ENCODE data around the gene GPC5. TPM values are rescaled to one million over a fixed set of nuclear protein-coding genes. Genes with fewer than 3 reads are reported as not detected.
A peak's percentile ranks its signal among the peaks of the same experiment; 100 is the strongest.

GPC5 gene
- total RNA-seq, 4 donors from 2014 or later, result 0.47 TPM; not detected in 3

GRCh38 chr13:92806215-92806614, 1407.8 kb downstream of the GPC5 start:
- TF ChIP-seq EP300 (IDR thresholded peaks at IDR 0.05) (no peak), POLR2A (IDR thresholded peaks at IDR 0.05) (no peak), POLR2AphosphoS5 (IDR thresholded peaks at IDR 0.05) (no peak)
- TF ChIP-seq, protein P1, sequence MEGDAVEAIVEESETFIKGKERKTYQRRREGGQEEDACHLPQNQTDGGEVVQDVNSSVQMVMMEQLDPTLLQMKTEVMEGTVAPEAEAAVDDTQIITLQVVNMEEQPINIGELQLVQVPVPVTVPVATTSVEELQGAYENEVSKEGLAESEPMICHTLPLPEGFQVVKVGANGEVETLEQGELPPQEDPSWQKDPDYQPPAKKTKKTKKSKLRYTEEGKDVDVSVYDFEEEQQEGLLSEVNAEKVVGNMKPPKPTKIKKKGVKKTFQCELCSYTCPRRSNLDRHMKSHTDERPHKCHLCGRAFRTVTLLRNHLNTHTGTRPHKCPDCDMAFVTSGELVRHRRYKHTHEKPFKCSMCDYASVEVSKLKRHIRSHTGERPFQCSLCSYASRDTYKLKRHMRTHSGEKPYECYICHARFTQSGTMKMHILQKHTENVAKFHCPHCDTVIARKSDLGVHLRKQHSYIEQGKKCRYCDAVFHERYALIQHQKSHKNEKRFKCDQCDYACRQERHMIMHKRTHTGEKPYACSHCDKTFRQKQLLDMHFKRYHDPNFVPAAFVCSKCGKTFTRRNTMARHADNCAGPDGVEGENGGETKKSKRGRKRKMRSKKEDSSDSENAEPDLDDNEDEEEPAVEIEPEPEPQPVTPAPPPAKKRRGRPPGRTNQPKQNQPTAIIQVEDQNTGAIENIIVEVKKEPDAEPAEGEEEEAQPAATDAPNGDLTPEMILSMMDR (IDR thresholded peaks at IDR 0.05), result no peak
- H3K27me3 ChIP-seq, result no peaks in the 10 kb centered on the region
- H3K27ac ChIP-seq, result peak overlapping the region in 2 of 4 donors; percentile 12 to 31
- H3K4me1 ChIP-seq, result no peaks in the 10 kb centered on the region
- no peaks in the 10 kb centered on the region for H3K36me3 ChIP-seq
- WGBS, 2 donors (ENCODE audit: low coverage in 1 of 2), result 39% methylated on average over 3 to 4 of the region's 4 CpGs
- no peak for ATAC-seq
- peak overlapping the region; percentile 25 to 26 for H3K4me3 ChIP-seq
- H3K9me3 ChIP-seq, result no peaks in the 10 kb centered on the region

DNA sequence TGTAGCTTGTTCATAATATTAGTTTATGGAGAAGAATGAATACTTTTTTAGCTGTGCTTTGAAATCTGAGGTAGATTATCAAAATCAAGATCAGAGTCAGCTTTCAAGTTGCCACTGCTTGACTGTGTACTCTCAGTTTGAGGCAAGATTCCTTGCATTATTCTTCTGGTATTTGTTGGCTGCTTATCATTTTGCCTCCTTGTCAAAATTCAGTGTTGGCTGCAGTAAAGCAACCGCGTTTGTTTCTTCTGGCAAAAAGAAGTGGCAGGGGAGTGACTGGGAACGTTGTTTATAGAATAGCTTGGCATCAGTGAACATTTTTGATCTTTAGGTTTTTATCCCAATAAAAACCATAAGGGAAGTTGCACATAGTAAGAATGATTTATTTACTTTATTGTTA, 1408.9 kb downstream of the GPC5 start:
- Histone ChIP-seq H3K27me3 (no peaks in the 10 kb centered on the region), H3K4me1 (no peaks in the 10 kb centered on the region), H3K4me3 (no peak overlapping the region), H3K36me3 (no peaks in the 10 kb centered on the region), H3K9me3 (peaks cover 0 to 4% (median 0%) of the 10 kb centered on the region in 3 donors), H3K27ac (no peak overlapping the region)
- ATAC-seq, result no peak
- TF ChIP-seq EP300 (IDR thresholded peaks at IDR 0.05) (no peak), POLR2AphosphoS5 (IDR thresholded peaks at IDR 0.05) (no peak)
- 15 to 19% methylated on average over 3 of the region's 3 CpGs for WGBS, 2 donors (ENCODE audit: low coverage in 1 of 2)

DNA sequence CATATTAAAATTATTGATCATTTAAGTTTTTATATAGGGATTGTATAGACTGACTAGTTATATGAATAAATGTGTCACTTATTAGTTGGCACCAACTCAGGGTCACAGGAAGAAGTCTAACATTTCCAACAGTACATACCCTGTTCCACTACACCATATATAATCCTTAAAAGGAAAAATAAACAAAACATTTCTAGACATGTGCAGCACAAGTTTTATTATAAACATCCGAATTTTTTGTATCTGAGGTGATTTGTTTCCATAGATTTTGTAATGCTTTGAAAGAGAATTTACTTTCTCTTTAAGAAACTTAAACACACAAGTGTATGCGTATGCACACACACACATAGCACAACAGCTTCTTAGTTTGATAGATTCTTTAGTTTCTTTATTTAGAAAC, 1409.5 kb downstream of the GPC5 start:
- Histone ChIP-seq H3K27me3 (no peaks in the 10 kb centered on the region), H3K27ac (no peak overlapping the region), H3K4me3 (no peak overlapping the region), H3K4me1 (no peaks in the 10 kb centered on the region), H3K9me3 (peaks cover 0 to 4% (median 0%) of the 10 kb centered on the region in 3 donors), H3K36me3 (no peaks in the 10 kb centered on the region)
- TF ChIP-seq POLR2A (IDR thresholded peaks at IDR 0.05) (no peak), POLR2AphosphoS5 (IDR thresholded peaks at IDR 0.05) (no peak), EP300 (IDR thresholded peaks at IDR 0.05) (no peak)
- TF ChIP-seq, protein P1 (IDR thresholded peaks at IDR 0.05), result no peak
- 71 to 85% methylated on average over 2 of the region's 2 CpGs for WGBS, 2 donors (ENCODE audit: low coverage in 1 of 2)
- no peak for ATAC-seq

GRCh38 chr13:92821324-92821723, 1422.9 kb downstream of the GPC5 start:
- TF ChIP-seq POLR2A (IDR thresholded peaks at IDR 0.05) (no peak), POLR2AphosphoS5 (IDR thresholded peaks at IDR 0.05) (no peak), EP300 (IDR thresholded peaks at IDR 0.05) (no peak)
- TF ChIP-seq, protein P1 (IDR thresholded peaks at IDR 0.05), result no peak
- ATAC-seq, result no peak
- no peak overlapping the region for H3K4me3 ChIP-seq
- H3K27me3 ChIP-seq, result no peaks in the 10 kb centered on the region
- H3K9me3 ChIP-seq, result no peaks in the 10 kb centered on the region
- WGBS, 2 donors (ENCODE audit: low coverage in 1 of 2), result 76 to 79% methylated on average over 2 of the region's 2 CpGs
- no peaks in the 10 kb centered on the region for H3K36me3 ChIP-seq
- no peaks in the 10 kb centered on the region for H3K4me1 ChIP-seq
- H3K27ac ChIP-seq, result no peak overlapping the region

DNA sequence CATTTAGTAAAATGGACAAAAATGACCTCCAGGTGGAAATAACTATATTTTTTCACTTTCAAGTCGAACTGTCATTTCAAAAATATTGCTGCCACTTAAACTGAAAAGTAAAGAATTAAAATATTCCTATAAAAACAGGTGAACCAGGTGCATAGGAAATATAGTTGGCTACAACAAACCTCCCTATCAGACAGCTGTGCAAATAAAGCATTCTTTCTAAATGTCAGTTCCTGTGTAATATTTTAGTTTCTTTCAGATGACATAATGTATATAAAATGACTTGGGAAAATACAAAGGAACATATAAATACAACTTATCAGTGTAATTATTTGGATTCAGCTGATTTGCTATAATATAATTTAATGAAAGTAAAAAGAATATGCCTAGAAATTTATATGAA, 1424.6 kb downstream of the GPC5 start:
- Histone ChIP-seq H3K4me1 (no peaks in the 10 kb centered on the region), H3K27me3 (peaks cover 6% of the 10 kb centered on the region), H3K27ac (no peak overlapping the region), H3K9me3 (no peaks in the 10 kb centered on the region), H3K36me3 (no peaks in the 10 kb centered on the region), H3K4me3 (no peak overlapping the region)
- 74 to 100% methylated on average over 1 of the region's 1 CpG for WGBS, 2 donors (ENCODE audit: low coverage in 1 of 2)
- no peak for ATAC-seq
- TF ChIP-seq POLR2A (IDR thresholded peaks at IDR 0.05) (no peak), EP300 (IDR thresholded peaks at IDR 0.05) (no peak), POLR2AphosphoS5 (IDR thresholded peaks at IDR 0.05) (no peak)
- TF ChIP-seq, protein P1 (IDR thresholded peaks at IDR 0.05), result no peak
